H9 (cell line): ENCODE results near the gene ZNF766. TPM values are rescaled to one million over a fixed set of nuclear protein-coding genes. Genes with fewer than 3 reads are reported as not detected.

ENCODE experiments used
- DNase-seq: peaks from one replicate; pipeline ENCODE4 v3.0.0-alpha.2; 2017
- H2AFZ ChIP-seq: one replicate; pipeline ENCODE4 v1.6.1; 2013; ENCODE audit warnings: mild to moderate bottlenecking, low read length, control low read depth, moderate library complexity
- H2AK5ac ChIP-seq: 2 replicates; pipeline ENCODE4 v1.6.1; 2013; ENCODE audit warnings: low read length, control low read depth, mixed read lengths; ENCODE audit not compliant: insufficient read length
- H2BK120ac ChIP-seq: one replicate; pipeline ENCODE4 v1.6.1; 2013; ENCODE audit warnings: low read depth, mild to moderate bottlenecking, low read length, control low read depth, inconsistent platforms; ENCODE audit not compliant: poor library complexity, severe bottlenecking
- H2BK12ac ChIP-seq: 2 replicates; pipeline ENCODE4 v1.6.1; 2013; ENCODE audit warnings: low read length, control low read depth, mixed read lengths, low read depth; ENCODE audit not compliant: insufficient read length
- H2BK15ac ChIP-seq: 2 replicates; pipeline ENCODE4 v1.6.1; 2013; ENCODE audit warnings: low read depth, low read length, control low read depth
- H2BK20ac ChIP-seq: one replicate; pipeline ENCODE4 v1.6.1; 2013; ENCODE audit warnings: low read depth, mild to moderate bottlenecking, low read length, control low read depth, inconsistent platforms; ENCODE audit not compliant: poor library complexity, severe bottlenecking
- H2BK5ac ChIP-seq: 2 replicates; pipeline ENCODE4 v1.6.1; 2013; ENCODE audit warnings: low read length, control low read depth, mixed read lengths; ENCODE audit not compliant: insufficient read length
- H3K14ac ChIP-seq: 2 replicates; pipeline ENCODE4 v1.6.1; 2013; ENCODE audit warnings: low read length, control low read depth; ENCODE audit not compliant: insufficient read depth
- H3K18ac ChIP-seq: 2 replicates; pipeline ENCODE4 v1.6.1; 2013; ENCODE audit warnings: low read depth, mild to moderate bottlenecking, mixed read lengths, low read length, control low read depth; ENCODE audit not compliant: insufficient read length
- H3K23ac ChIP-seq: 2 replicates; pipeline ENCODE4 v1.6.1; 2013; ENCODE audit warnings: low read length, control low read depth, mixed read lengths, low read depth; ENCODE audit not compliant: insufficient read length
- H3K23me2 ChIP-seq: 2 replicates; pipeline ENCODE4 v1.6.1; 2013; ENCODE audit warnings: low read depth, mild to moderate bottlenecking, mixed read lengths, low read length, control low read depth; ENCODE audit not compliant: insufficient read length, poor library complexity, severe bottlenecking
- H3K27ac ChIP-seq: 2 replicates; pipeline ENCODE4 v1.5.1; 2013; ENCODE audit warnings: low read length, control low read depth, mixed read lengths, low read depth; ENCODE audit not compliant: insufficient read length
- H3K27me3 ChIP-seq: 2 replicates; pipeline ENCODE4 v1.6.1; 2013; ENCODE audit warnings: low read length, control low read depth, inconsistent platforms; ENCODE audit not compliant: insufficient read depth
- H3K4ac ChIP-seq: 2 replicates; pipeline ENCODE4 v1.6.1; 2013; ENCODE audit warnings: low read depth, mild to moderate bottlenecking, control low read depth, inconsistent platforms, low read length, moderate library complexity
- H3K4me1 ChIP-seq: 2 replicates; pipeline ENCODE4 v1.6.1; 2013; ENCODE audit warnings: low read length, control low read depth, inconsistent platforms; ENCODE audit not compliant: insufficient read depth
- H3K4me2 ChIP-seq: 2 replicates; pipeline ENCODE4 v1.6.1; 2013; ENCODE audit warnings: low read length, control low read depth, mixed read lengths; ENCODE audit not compliant: insufficient read length, insufficient read depth
- H3K56ac ChIP-seq: 2 replicates; pipeline ENCODE4 v1.6.1; 2013; ENCODE audit warnings: low read depth, mild to moderate bottlenecking, mixed read lengths, low read length, control low read depth; ENCODE audit not compliant: insufficient read length
- H3K79me1 ChIP-seq: 2 replicates; pipeline ENCODE4 v1.6.1; 2013; ENCODE audit warnings: low read depth, mild to moderate bottlenecking, moderate library complexity, low read length, control low read depth, inconsistent platforms; ENCODE audit not compliant: insufficient read depth, poor library complexity, severe bottlenecking
- H3K79me2 ChIP-seq: 2 replicates; pipeline ENCODE4 v1.6.1; 2013; ENCODE audit warnings: low read length, control low read depth, inconsistent platforms; ENCODE audit not compliant: insufficient read depth
- H3K9ac ChIP-seq: 2 replicates; pipeline ENCODE4 v1.6.1; 2013; ENCODE audit warnings: low read length, control low read depth, mixed read lengths; ENCODE audit not compliant: insufficient read length; ENCODE audit errors: extremely low read depth
- H3K9me3 ChIP-seq: one replicate; pipeline ENCODE4 v1.6.1; 2013; ENCODE audit warnings: low read depth, low read length, inconsistent platforms; ENCODE audit not compliant: control insufficient read depth
- H3T11ph ChIP-seq: one replicate; pipeline ENCODE4 v1.6.1; 2013; ENCODE audit warnings: mild to moderate bottlenecking, low read length, control low read depth, inconsistent platforms
- H4K20me1 ChIP-seq: one replicate; pipeline ENCODE4 v1.6.1; 2013; ENCODE audit not compliant: control insufficient read depth, insufficient read length, insufficient read depth
- H4K5ac ChIP-seq: 2 replicates; pipeline ENCODE4 v1.6.1; 2013; ENCODE audit warnings: low read depth, mild to moderate bottlenecking, mixed read lengths, low read length, control low read depth; ENCODE audit not compliant: insufficient read length
- H4K8ac ChIP-seq: replicated peaks from 2 replicates; pipeline ENCODE4 v1.6.1; 2013; ENCODE audit warnings: low read length, control low read depth, mixed read lengths, low read depth; ENCODE audit not compliant: insufficient read length
- H4K91ac ChIP-seq: 2 replicates; pipeline ENCODE4 v1.6.1; 2013; ENCODE audit warnings: low read depth, mild to moderate bottlenecking, moderate library complexity, mixed read lengths, low read length, control low read depth; ENCODE audit not compliant: insufficient read length
- H3K27ac Mint-ChIP-seq, 3 experiments: 2 replicates in 2 of 3; 3 replicates in 1 of 3; pipeline ENCODE4 v1.8.0; 2020 to 2021; ENCODE audit warnings: mixed read lengths in 3 of 3, mild to moderate bottlenecking in 1 of 3, moderate library complexity in 1 of 3
- H3K27me3 Mint-ChIP-seq: 2 replicates; pipeline ENCODE4 v1.8.0; 2021; ENCODE audit warnings: low read depth, mild to moderate bottlenecking, moderate library complexity, mixed read lengths
- H3K36me3 Mint-ChIP-seq, 3 experiments: 2 replicates in 2 of 3; 3 replicates in 1 of 3; pipeline ENCODE4 v1.8.0; 2020 to 2021; ENCODE audit warnings: low read depth in 3 of 3, mixed read lengths in 3 of 3; ENCODE audit not compliant: insufficient read depth in 1 of 3
- H3K4me1 Mint-ChIP-seq, 2 experiments: 2 replicates each; pipeline ENCODE4 v1.8.0; 2020; ENCODE audit warnings: mixed read lengths in 2 of 2
- H3K4me3 Mint-ChIP-seq, 2 experiments: 2 replicates in 1 of 2; 3 replicates in 1 of 2; pipeline ENCODE4 v1.8.0; 2020 to 2021; ENCODE audit warnings: mild to moderate bottlenecking in 2 of 2, mixed read lengths in 2 of 2, moderate library complexity in 1 of 2
- H3K9me3 Mint-ChIP-seq, 2 experiments: 2 replicates in 1 of 2; 3 replicates in 1 of 2; pipeline ENCODE4 v1.8.0; 2020; ENCODE audit warnings: mild to moderate bottlenecking in 2 of 2, mixed read lengths in 2 of 2, moderate library complexity in 1 of 2
- WGBS: extraction: QIAGEN DNeasy Blood & Tissue Kit; methylation state at CpG from one replicate; pipeline ENCODE4 v1.1.7; 2013; ENCODE audit warnings: missing lambda C conversion rate, low lambda C conversion rate, mixed read lengths; ENCODE audit not compliant: insufficient read length; ENCODE audit errors: extremely low coverage; 5-methylcytosine and 5-hydroxymethylcytosine counted together
- total RNA-seq: library from RNA; stranded (reverse); gene quantifications from 2 replicates; pipeline ENCODE4 v1.2.1, GENCODE V29; 2021
- TF ChIP-seq, protein P1 (sequence below): fragments of 200-600 bp; sonication (generic); conservative IDR thresholded peaks from 3 replicates; pipeline ENCODE4 v1.8.0; 2021; ENCODE audit warnings: antibody characterized with exemption, mild to moderate bottlenecking

Gene ZNF766
- total RNA-seq, 1 experiment from 2014 or later = 33.6 TPM

DNA sequence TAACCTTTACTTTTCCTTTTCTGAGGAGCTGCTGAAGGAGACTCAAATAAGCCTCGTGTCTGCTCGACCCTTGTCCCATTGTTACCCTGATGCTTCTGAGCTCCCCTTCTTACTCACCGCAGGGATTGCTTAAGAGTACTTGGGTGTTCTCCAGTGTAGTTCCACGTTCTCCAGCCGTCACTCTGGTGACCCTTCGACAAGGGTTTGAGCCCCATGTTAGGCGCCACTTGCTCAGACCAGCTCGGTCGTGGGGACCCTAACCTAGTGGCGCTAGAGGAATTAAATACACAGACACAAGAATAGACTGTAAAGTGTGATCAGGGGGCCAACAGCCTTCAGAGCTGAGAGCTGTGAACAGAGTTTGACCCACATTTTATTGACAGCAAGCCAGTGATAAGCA lies 37.9 kb downstream of the ZNF766 start:
- Histone ChIP-seq H3K56ac (no peak overlapping the region), H3K4ac (no peak overlapping the region), H3K18ac (no peak overlapping the region), H3K4me2 (no peak overlapping the region), H2BK15ac (no peak overlapping the region), H3K14ac (no peak overlapping the region), H2AK5ac (no peak overlapping the region), H4K20me1 (no peaks in the 10 kb centered on the region), H3K27me3 (no peaks in the 10 kb centered on the region), H2AFZ (no peak overlapping the region), H3K23me2 (no peaks in the 10 kb centered on the region), H3K27ac (no peak overlapping the region), H2BK12ac (no peak overlapping the region), H2BK20ac (no peak overlapping the region), H3T11ph (no peak overlapping the region), H4K91ac (no peak overlapping the region), H2BK120ac (no peak overlapping the region), H3K9ac (no peak overlapping the region), H4K8ac (no peak overlapping the region), H3K9me3 (peaks cover 69% of the 10 kb centered on the region), H4K5ac (no peak overlapping the region), H3K79me1 (peaks cover 2% of the 10 kb centered on the region), H3K79me2 (no peaks in the 10 kb centered on the region), H3K23ac (no peak overlapping the region), H3K4me1 (no peaks in the 10 kb centered on the region), H2BK5ac (no peak overlapping the region)
- Mint-ChIP-seq H3K9me3 (peaks cover 76 to 78% of the 10 kb centered on the region in 2 experiments), H3K27me3 (peaks cover 6% of the 10 kb centered on the region), H3K4me1 (no peaks in the 10 kb centered on the region), H3K36me3 (peaks cover 88 to 94% (median 93%) of the 10 kb centered on the region in 3 experiments), H3K27ac (no peak overlapping the region), H3K4me3 (no peak overlapping the region)
- no CpG with 5 or more reads among the region's 10 CpGs for WGBS
- TF ChIP-seq, protein P1, sequence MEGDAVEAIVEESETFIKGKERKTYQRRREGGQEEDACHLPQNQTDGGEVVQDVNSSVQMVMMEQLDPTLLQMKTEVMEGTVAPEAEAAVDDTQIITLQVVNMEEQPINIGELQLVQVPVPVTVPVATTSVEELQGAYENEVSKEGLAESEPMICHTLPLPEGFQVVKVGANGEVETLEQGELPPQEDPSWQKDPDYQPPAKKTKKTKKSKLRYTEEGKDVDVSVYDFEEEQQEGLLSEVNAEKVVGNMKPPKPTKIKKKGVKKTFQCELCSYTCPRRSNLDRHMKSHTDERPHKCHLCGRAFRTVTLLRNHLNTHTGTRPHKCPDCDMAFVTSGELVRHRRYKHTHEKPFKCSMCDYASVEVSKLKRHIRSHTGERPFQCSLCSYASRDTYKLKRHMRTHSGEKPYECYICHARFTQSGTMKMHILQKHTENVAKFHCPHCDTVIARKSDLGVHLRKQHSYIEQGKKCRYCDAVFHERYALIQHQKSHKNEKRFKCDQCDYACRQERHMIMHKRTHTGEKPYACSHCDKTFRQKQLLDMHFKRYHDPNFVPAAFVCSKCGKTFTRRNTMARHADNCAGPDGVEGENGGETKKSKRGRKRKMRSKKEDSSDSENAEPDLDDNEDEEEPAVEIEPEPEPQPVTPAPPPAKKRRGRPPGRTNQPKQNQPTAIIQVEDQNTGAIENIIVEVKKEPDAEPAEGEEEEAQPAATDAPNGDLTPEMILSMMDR = no peak
- peak; percentile 51 for DNase-seq
